Endothelial cell of umbilical vein (primary cell): ENCODE data around the gene SEMA5A. TPM values are rescaled to one million over a fixed set of nuclear protein-coding genes. Genes with fewer than 3 reads are reported as not detected.

ENCODE experiments used
- BruUV-seq: library from RNA; stranded (reverse); fragments of 400-500 nt; replicated peaks from 2 replicates; lab custom pipeline; 2021; lab: Mats Ljungman, UMichigan
- CTCF ChIA-PET: fragments of 300-600, 350-600 bp; sonication (Branson Sonifier 250); formaldehyde crosslinking; loops from one replicate; lab custom pipeline; 2021; ENCODE audit warnings: antibody characterized with exemption, inconsistent platforms; lab: Charles Lee
- POLR2A ChIA-PET: fragments of 300-600, 350-600 bp; sonication (Branson Sonifier 250); formaldehyde crosslinking; loops from one replicate; lab custom pipeline; 2021; ENCODE audit warnings: antibody characterized with exemption, inconsistent platforms; lab: Charles Lee
- DNase-seq: peaks from one replicate; pipeline ENCODE4 v3.0.0-alpha.2; 2011; ENCODE audit warnings: low read depth, low spot score
- FAIRE-seq: peaks from 2 replicates; lab custom pipeline; 2011; peaks lifted over from hg19 to GRCh38; lab: Jason Lieb, UNC
- H2AFZ ChIP-seq: 2 replicates; pipeline ENCODE4 v1.6.0; 2012; ENCODE audit warnings: low read depth, low read length, control low read depth, inconsistent platforms
- H3K27ac ChIP-seq: 2 replicates; pipeline ENCODE4 v1.5.1; 2011; ENCODE audit warnings: low read depth, mild to moderate bottlenecking, control low read depth, low read length, moderate library complexity; ENCODE audit not compliant: insufficient read depth
- H3K27me3 ChIP-seq, 2 experiments: 2 replicates each; pipeline versions ENCODE4 v1.6.0 to v1.6.1; 2011; ENCODE audit warnings: low read length in 2 of 2, mixed read lengths in 1 of 2; ENCODE audit not compliant: control insufficient read depth in 2 of 2, insufficient read depth in 2 of 2
- H3K36me3 ChIP-seq, 2 experiments: 2 replicates in 1 of 2; 3 replicates in 1 of 2; pipeline ENCODE4 v1.5.1; 2011; ENCODE audit warnings: low read length in 2 of 2, mild to moderate bottlenecking in 1 of 2, moderate library complexity in 1 of 2; ENCODE audit not compliant: control insufficient read depth in 2 of 2, insufficient read depth in 2 of 2; ENCODE audit errors: extremely low read depth in 1 of 2
- H3K4me1 ChIP-seq: 3 replicates; pipeline ENCODE4 v1.5.1; 2011; ENCODE audit warnings: mild to moderate bottlenecking, low read length; ENCODE audit not compliant: control insufficient read depth, insufficient read depth; ENCODE audit errors: extremely low read depth
- H3K4me2 ChIP-seq: 2 replicates; pipeline ENCODE4 v1.6.1; 2011; ENCODE audit warnings: low read length, control low read depth, mixed read lengths; ENCODE audit not compliant: insufficient read depth
- H3K4me3 ChIP-seq, 3 experiments: fragments of 200-600 bp in 1 of 3; sonication (generic), shearing (Covaris generic) in 1 of 3; replicated peaks in 1 of 3; 2 replicates each; pipeline ENCODE4 v1.5.1; 2011 to 2016; ENCODE audit warnings: control low read depth in 3 of 3, low read length in 3 of 3, mild to moderate bottlenecking in 2 of 3, inconsistent platforms in 1 of 3, low read depth in 1 of 3, moderate library complexity in 1 of 3; ENCODE audit not compliant: insufficient read depth in 1 of 3
- H3K79me2 ChIP-seq: 2 replicates; pipeline ENCODE4 v1.6.0; 2012; ENCODE audit warnings: low read length, inconsistent platforms; ENCODE audit not compliant: control insufficient read depth, insufficient read depth
- H3K9ac ChIP-seq: replicated peaks from 2 replicates; pipeline ENCODE3; 2011; ENCODE audit warnings: low read length, control low read depth; ENCODE audit not compliant: insufficient read depth; ENCODE audit errors: extremely low read depth
- H3K9me1 ChIP-seq: replicated peaks from 3 replicates; pipeline ENCODE4 v1.6.0; 2011; ENCODE audit warnings: mild to moderate bottlenecking, low read length; ENCODE audit not compliant: control insufficient read depth, insufficient read depth; ENCODE audit errors: extremely low read depth
- H3K9me3 ChIP-seq: replicated peaks from 2 replicates; pipeline ENCODE4 v1.5.1; 2012; ENCODE audit warnings: low read length, inconsistent platforms; ENCODE audit not compliant: control insufficient read depth, insufficient read depth
- H4K20me1 ChIP-seq: replicated peaks from 2 replicates; pipeline ENCODE3; 2011; ENCODE audit warnings: mild to moderate bottlenecking, low read length; ENCODE audit not compliant: control insufficient read depth, insufficient read depth; ENCODE audit errors: extremely low read depth
- CTCF ChIP-seq, 2 donors: IDR thresholded peaks; 1 replicate in 1 of 2; 2 replicates in 1 of 2; pipeline ENCODE4 v1.5.1; 2011; ENCODE audit warnings: low read length in 2 of 2, mild to moderate bottlenecking in 2 of 2, moderate library complexity in 2 of 2, control low read depth in 1 of 2, inconsistent platforms in 1 of 2, low read depth in 1 of 2; ENCODE audit not compliant: insufficient read depth in 1 of 2; ENCODE audit errors: extremely low read depth in 1 of 2
- EZH2 ChIP-seq: IDR thresholded peaks from 2 replicates; pipeline ENCODE4 v1.6.1; 2012; ENCODE audit warnings: borderline replicate concordance, low read depth, mild to moderate bottlenecking, moderate library complexity, low read length, inconsistent platforms; ENCODE audit not compliant: severe bottlenecking
- FOS ChIP-seq: IDR thresholded peaks from 2 replicates; pipeline ENCODE4 v1.6.1; 2011; ENCODE audit warnings: mild to moderate bottlenecking, low read length, moderate library complexity, borderline replicate concordance; ENCODE audit not compliant: insufficient read depth
- GATA2 ChIP-seq: IDR thresholded peaks from 2 replicates; pipeline ENCODE4 v1.7.0; 2011; ENCODE audit warnings: low read depth, mild to moderate bottlenecking, moderate library complexity, mixed read lengths, low read length; ENCODE audit not compliant: insufficient read length, insufficient read depth
- JUN ChIP-seq: IDR thresholded peaks from 2 replicates; pipeline ENCODE4 v1.6.1; 2011; ENCODE audit warnings: borderline replicate concordance, low read depth; ENCODE audit not compliant: insufficient read length, insufficient read depth
- MAX ChIP-seq: IDR thresholded peaks from 2 replicates; pipeline ENCODE4 v1.6.1; 2011; ENCODE audit not compliant: insufficient read depth, insufficient read length
- MYC ChIP-seq: IDR thresholded peaks from one replicate; pipeline ENCODE4 v1.6.1; 2011; ENCODE audit warnings: mild to moderate bottlenecking, low read depth, low read length
- POLR2A ChIP-seq: IDR thresholded peaks from 2 replicates; pipeline ENCODE4 v1.6.1; 2012; ENCODE audit warnings: low read depth, mild to moderate bottlenecking, control low read depth, low read length
- POLR2AphosphoS5 ChIP-seq: IDR thresholded peaks from 2 replicates; pipeline ENCODE4 v1.6.1; 2012; ENCODE audit warnings: low read depth, mild to moderate bottlenecking, control low read depth, low read length, moderate library complexity; ENCODE audit not compliant: insufficient read depth
- dilution Hi-C: fragments of 300-500 bp; cut with MboI; formaldehyde crosslinking; loops from one replicate; pipeline ENCODE4 v1.15.0; 2019; ENCODE audit warnings: low sequenced_read_pairs; ENCODE audit not compliant: extremely low pct_ligation_motif_present
- intact Hi-C: fragments of 100-400 bp; cut with micrococcal nuclease; formaldehyde crosslinking; loops from one replicate; pipeline ENCODE4 v1.10.0; 2022
- polyA plus RNA-seq, 4 experiments: library from polyadenylated mRNA; depleted of rRNA in 3 of 4; stranded (reverse) in 3 of 4; unstranded in 1 of 4; fragments of >200 nt; gene quantifications; 2 replicates each; pipeline versions ENCODE4 v1.2.1 to v1.2.3, GENCODE V29; 2011 to 2012; ENCODE audit warnings: missing spikeins in 1 of 4
- total RNA-seq: library from RNA; stranded (reverse); gene quantifications from 2 replicates; pipeline ENCODE4 v1.2.3, GENCODE V29; 2021

The SEMA5A gene
- total and polyA plus RNA-seq, 2 donors (not counting 3 experiments of a cell fraction or from before 2014, with no cell fraction given): 0.04 to 0.06 TPM

GRCh38 chr5:9284272-9284671 lies 261.6 kb downstream of the SEMA5A start:
- intact Hi-C loops (no loop called here), dilution Hi-C loops (no loop called here)
- Histone ChIP-seq H3K79me2 (no peaks in the 10 kb centered on the region), H3K4me1 (no peaks in the 10 kb centered on the region), H3K27me3 (no peaks in the 10 kb centered on the region), H3K4me3 (no peak overlapping the region), H3K4me2 (no peak overlapping the region), H3K9me1 (no peaks in the 10 kb centered on the region), H3K9ac (no peak overlapping the region), H3K36me3 (no peaks in the 10 kb centered on the region), H2AFZ (no peak overlapping the region), H4K20me1 (no peaks in the 10 kb centered on the region), H3K9me3 (no peaks in the 10 kb centered on the region), H3K27ac (no peak overlapping the region)
- TF ChIP-seq EZH2 (no peak), MAX (no peak), JUN (no peak), POLR2AphosphoS5 (no peak), GATA2 (no peak), CTCF (IDR thresholded peaks at IDR 0.05; ENCODE audit: extremely low read depth in 1 of 2, insufficient read depth in 1 of 2, low read depth in 1 of 2, low read length in 2 of 2) (no peak), FOS (no peak), MYC (no peak), POLR2A (no peak)
- ChIA-PET POLR2A (no interaction called here), CTCF (no interaction called here)
- no peak for FAIRE-seq
- BruUV-seq: no TSS peak
- DNase-seq: no peak
